H9 (cell line): Measurements from ENCODE around the gene SLC35A3. TPM values are rescaled to one million over a fixed set of nuclear protein-coding genes. Genes with fewer than 3 reads are reported as not detected.

ENCODE experiments used
- DNase-seq: peaks from one replicate; pipeline ENCODE4 v3.0.0-alpha.2; 2017
- H2AFZ ChIP-seq: one replicate; pipeline ENCODE4 v1.6.1; 2013; ENCODE audit warnings: mild to moderate bottlenecking, low read length, control low read depth, moderate library complexity
- H2AK5ac ChIP-seq: 2 replicates; pipeline ENCODE4 v1.6.1; 2013; ENCODE audit warnings: low read length, control low read depth, mixed read lengths; ENCODE audit not compliant: insufficient read length
- H2BK120ac ChIP-seq: one replicate; pipeline ENCODE4 v1.6.1; 2013; ENCODE audit warnings: low read depth, mild to moderate bottlenecking, low read length, control low read depth, inconsistent platforms; ENCODE audit not compliant: poor library complexity, severe bottlenecking
- H2BK12ac ChIP-seq: 2 replicates; pipeline ENCODE4 v1.6.1; 2013; ENCODE audit warnings: low read length, control low read depth, mixed read lengths, low read depth; ENCODE audit not compliant: insufficient read length
- H2BK15ac ChIP-seq: 2 replicates; pipeline ENCODE4 v1.6.1; 2013; ENCODE audit warnings: low read depth, low read length, control low read depth
- H2BK20ac ChIP-seq: one replicate; pipeline ENCODE4 v1.6.1; 2013; ENCODE audit warnings: low read depth, mild to moderate bottlenecking, low read length, control low read depth, inconsistent platforms; ENCODE audit not compliant: poor library complexity, severe bottlenecking
- H2BK5ac ChIP-seq: 2 replicates; pipeline ENCODE4 v1.6.1; 2013; ENCODE audit warnings: low read length, control low read depth, mixed read lengths; ENCODE audit not compliant: insufficient read length
- H3K14ac ChIP-seq: 2 replicates; pipeline ENCODE4 v1.6.1; 2013; ENCODE audit warnings: low read length, control low read depth; ENCODE audit not compliant: insufficient read depth
- H3K18ac ChIP-seq: 2 replicates; pipeline ENCODE4 v1.6.1; 2013; ENCODE audit warnings: low read depth, mild to moderate bottlenecking, mixed read lengths, low read length, control low read depth; ENCODE audit not compliant: insufficient read length
- H3K23ac ChIP-seq: 2 replicates; pipeline ENCODE4 v1.6.1; 2013; ENCODE audit warnings: low read length, control low read depth, mixed read lengths, low read depth; ENCODE audit not compliant: insufficient read length
- H3K23me2 ChIP-seq: 2 replicates; pipeline ENCODE4 v1.6.1; 2013; ENCODE audit warnings: low read depth, mild to moderate bottlenecking, mixed read lengths, low read length, control low read depth; ENCODE audit not compliant: insufficient read length, poor library complexity, severe bottlenecking
- H3K27ac ChIP-seq: 2 replicates; pipeline ENCODE4 v1.5.1; 2013; ENCODE audit warnings: low read length, control low read depth, mixed read lengths, low read depth; ENCODE audit not compliant: insufficient read length
- H3K27me3 ChIP-seq: 2 replicates; pipeline ENCODE4 v1.6.1; 2013; ENCODE audit warnings: low read length, control low read depth, inconsistent platforms; ENCODE audit not compliant: insufficient read depth
- H3K4ac ChIP-seq: 2 replicates; pipeline ENCODE4 v1.6.1; 2013; ENCODE audit warnings: low read depth, mild to moderate bottlenecking, control low read depth, inconsistent platforms, low read length, moderate library complexity
- H3K4me1 ChIP-seq: 2 replicates; pipeline ENCODE4 v1.6.1; 2013; ENCODE audit warnings: low read length, control low read depth, inconsistent platforms; ENCODE audit not compliant: insufficient read depth
- H3K4me2 ChIP-seq: 2 replicates; pipeline ENCODE4 v1.6.1; 2013; ENCODE audit warnings: low read length, control low read depth, mixed read lengths; ENCODE audit not compliant: insufficient read length, insufficient read depth
- H3K56ac ChIP-seq: 2 replicates; pipeline ENCODE4 v1.6.1; 2013; ENCODE audit warnings: low read depth, mild to moderate bottlenecking, mixed read lengths, low read length, control low read depth; ENCODE audit not compliant: insufficient read length
- H3K79me1 ChIP-seq: 2 replicates; pipeline ENCODE4 v1.6.1; 2013; ENCODE audit warnings: low read depth, mild to moderate bottlenecking, moderate library complexity, low read length, control low read depth, inconsistent platforms; ENCODE audit not compliant: insufficient read depth, poor library complexity, severe bottlenecking
- H3K79me2 ChIP-seq: 2 replicates; pipeline ENCODE4 v1.6.1; 2013; ENCODE audit warnings: low read length, control low read depth, inconsistent platforms; ENCODE audit not compliant: insufficient read depth
- H3K9ac ChIP-seq: 2 replicates; pipeline ENCODE4 v1.6.1; 2013; ENCODE audit warnings: low read length, control low read depth, mixed read lengths; ENCODE audit not compliant: insufficient read length; ENCODE audit errors: extremely low read depth
- H3K9me3 ChIP-seq: one replicate; pipeline ENCODE4 v1.6.1; 2013; ENCODE audit warnings: low read depth, low read length, inconsistent platforms; ENCODE audit not compliant: control insufficient read depth
- H3T11ph ChIP-seq: one replicate; pipeline ENCODE4 v1.6.1; 2013; ENCODE audit warnings: mild to moderate bottlenecking, low read length, control low read depth, inconsistent platforms
- H4K20me1 ChIP-seq: one replicate; pipeline ENCODE4 v1.6.1; 2013; ENCODE audit not compliant: control insufficient read depth, insufficient read length, insufficient read depth
- H4K5ac ChIP-seq: 2 replicates; pipeline ENCODE4 v1.6.1; 2013; ENCODE audit warnings: low read depth, mild to moderate bottlenecking, mixed read lengths, low read length, control low read depth; ENCODE audit not compliant: insufficient read length
- H4K8ac ChIP-seq: replicated peaks from 2 replicates; pipeline ENCODE4 v1.6.1; 2013; ENCODE audit warnings: low read length, control low read depth, mixed read lengths, low read depth; ENCODE audit not compliant: insufficient read length
- H4K91ac ChIP-seq: 2 replicates; pipeline ENCODE4 v1.6.1; 2013; ENCODE audit warnings: low read depth, mild to moderate bottlenecking, moderate library complexity, mixed read lengths, low read length, control low read depth; ENCODE audit not compliant: insufficient read length
- H3K27ac Mint-ChIP-seq, 3 experiments: 2 replicates in 2 of 3; 3 replicates in 1 of 3; pipeline ENCODE4 v1.8.0; 2020 to 2021; ENCODE audit warnings: mixed read lengths in 3 of 3, mild to moderate bottlenecking in 1 of 3, moderate library complexity in 1 of 3
- H3K27me3 Mint-ChIP-seq: 2 replicates; pipeline ENCODE4 v1.8.0; 2021; ENCODE audit warnings: low read depth, mild to moderate bottlenecking, moderate library complexity, mixed read lengths
- H3K36me3 Mint-ChIP-seq, 3 experiments: 2 replicates in 2 of 3; 3 replicates in 1 of 3; pipeline ENCODE4 v1.8.0; 2020 to 2021; ENCODE audit warnings: low read depth in 3 of 3, mixed read lengths in 3 of 3; ENCODE audit not compliant: insufficient read depth in 1 of 3
- H3K4me1 Mint-ChIP-seq, 2 experiments: 2 replicates each; pipeline ENCODE4 v1.8.0; 2020; ENCODE audit warnings: mixed read lengths in 2 of 2
- H3K4me3 Mint-ChIP-seq, 2 experiments: 2 replicates in 1 of 2; 3 replicates in 1 of 2; pipeline ENCODE4 v1.8.0; 2020 to 2021; ENCODE audit warnings: mild to moderate bottlenecking in 2 of 2, mixed read lengths in 2 of 2, moderate library complexity in 1 of 2
- H3K9me3 Mint-ChIP-seq, 2 experiments: 2 replicates in 1 of 2; 3 replicates in 1 of 2; pipeline ENCODE4 v1.8.0; 2020; ENCODE audit warnings: mild to moderate bottlenecking in 2 of 2, mixed read lengths in 2 of 2, moderate library complexity in 1 of 2
- whole genome bisulfite sequencing: extraction: QIAGEN DNeasy Blood & Tissue Kit; methylation state at CpG from one replicate; pipeline ENCODE4 v1.1.7; 2013; ENCODE audit warnings: missing lambda C conversion rate, low lambda C conversion rate, mixed read lengths; ENCODE audit not compliant: insufficient read length; ENCODE audit errors: extremely low coverage; 5-methylcytosine and 5-hydroxymethylcytosine counted together
- total RNA-seq: library from RNA; stranded (reverse); gene quantifications from 2 replicates; pipeline ENCODE4 v1.2.1, GENCODE V29; 2021
- TF ChIP-seq, protein P1 (sequence below): fragments of 200-600 bp; sonication (generic); conservative IDR thresholded peaks from 3 replicates; pipeline ENCODE4 v1.8.0; 2021; ENCODE audit warnings: antibody characterized with exemption, mild to moderate bottlenecking

Gene SLC35A3
- total RNA-seq, 1 experiment from 2014 or later, result 15.1 TPM

DNA sequence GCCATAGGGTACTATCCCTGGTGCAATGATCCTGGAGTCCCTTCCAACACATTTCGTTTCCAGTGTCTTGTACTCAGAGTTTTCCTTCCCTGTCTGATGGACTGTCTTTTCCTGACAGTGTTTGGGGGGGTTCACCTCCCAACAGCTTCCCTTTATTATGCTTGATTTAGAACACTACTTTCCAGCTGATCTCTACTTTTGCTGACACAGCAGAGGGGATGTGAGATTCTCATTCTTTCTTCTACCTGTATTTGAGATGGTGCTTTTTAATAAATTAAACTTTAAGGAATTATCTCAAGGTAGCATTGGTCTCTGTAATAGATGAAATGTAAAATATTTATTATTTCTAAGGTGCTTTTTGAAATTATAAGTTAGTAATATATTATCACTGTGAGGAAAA, 41.0 kb downstream of the SLC35A3 start:
- no peak overlapping the region for H2BK12ac ChIP-seq
- H4K5ac ChIP-seq, result no peak overlapping the region
- no peak overlapping the region for H3K14ac ChIP-seq
- WGBS, result no CpG with 5 or more reads among the region's 1 CpG
- Mint-ChIP-seq H3K27me3 (no peaks in the 10 kb centered on the region), H3K4me1 (peaks cover 0 to 5% of the 10 kb centered on the region in 2 experiments; a peak in 2 of 4 replicates), H3K27ac (no peak overlapping the region), H3K36me3 (peaks cover 0 to 6% (median under 1%) of the 10 kb centered on the region in 3 experiments; a peak in 4 of 7 replicates), H3K9me3 (no peaks in the 10 kb centered on the region), H3K4me3 (no peak overlapping the region)
- H3K27me3 ChIP-seq, result no peaks in the 10 kb centered on the region
- no peak overlapping the region for H3K18ac ChIP-seq
- DNase-seq, result no peak
- H2BK120ac ChIP-seq, result no peak overlapping the region
- no peak overlapping the region for H2BK5ac ChIP-seq
- no peak overlapping the region for H2AFZ ChIP-seq
- no peak overlapping the region for H3K9ac ChIP-seq
- TF ChIP-seq, protein P1, sequence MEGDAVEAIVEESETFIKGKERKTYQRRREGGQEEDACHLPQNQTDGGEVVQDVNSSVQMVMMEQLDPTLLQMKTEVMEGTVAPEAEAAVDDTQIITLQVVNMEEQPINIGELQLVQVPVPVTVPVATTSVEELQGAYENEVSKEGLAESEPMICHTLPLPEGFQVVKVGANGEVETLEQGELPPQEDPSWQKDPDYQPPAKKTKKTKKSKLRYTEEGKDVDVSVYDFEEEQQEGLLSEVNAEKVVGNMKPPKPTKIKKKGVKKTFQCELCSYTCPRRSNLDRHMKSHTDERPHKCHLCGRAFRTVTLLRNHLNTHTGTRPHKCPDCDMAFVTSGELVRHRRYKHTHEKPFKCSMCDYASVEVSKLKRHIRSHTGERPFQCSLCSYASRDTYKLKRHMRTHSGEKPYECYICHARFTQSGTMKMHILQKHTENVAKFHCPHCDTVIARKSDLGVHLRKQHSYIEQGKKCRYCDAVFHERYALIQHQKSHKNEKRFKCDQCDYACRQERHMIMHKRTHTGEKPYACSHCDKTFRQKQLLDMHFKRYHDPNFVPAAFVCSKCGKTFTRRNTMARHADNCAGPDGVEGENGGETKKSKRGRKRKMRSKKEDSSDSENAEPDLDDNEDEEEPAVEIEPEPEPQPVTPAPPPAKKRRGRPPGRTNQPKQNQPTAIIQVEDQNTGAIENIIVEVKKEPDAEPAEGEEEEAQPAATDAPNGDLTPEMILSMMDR, result no peak
- H3K56ac ChIP-seq, result no peak overlapping the region
- no peak overlapping the region for H4K91ac ChIP-seq
- H3K4me2 ChIP-seq, result no peak overlapping the region
- no peak overlapping the region for H3K27ac ChIP-seq
- no peak overlapping the region for H2BK15ac ChIP-seq
- H3K9me3 ChIP-seq, result no peaks in the 10 kb centered on the region
- no peak overlapping the region for H3K23ac ChIP-seq
- H3K79me1 ChIP-seq, result no peaks in the 10 kb centered on the region
- H2BK20ac ChIP-seq, result no peak overlapping the region
- H3K4ac ChIP-seq, result no peak overlapping the region
- H3K4me1 ChIP-seq, result no peaks in the 10 kb centered on the region
- no peaks in the 10 kb centered on the region for H3K23me2 ChIP-seq
- H4K8ac ChIP-seq, result no peak overlapping the region
- no peaks in the 10 kb centered on the region for H4K20me1 ChIP-seq
- no peak overlapping the region for H2AK5ac ChIP-seq
- no peak overlapping the region for H3T11ph ChIP-seq
- no peaks in the 10 kb centered on the region for H3K79me2 ChIP-seq
